ENCODE results near the gene RASGRP1. TPM values are rescaled to one million over a fixed set of nuclear protein-coding genes. Genes with fewer than 3 reads are reported as not detected.
A peak's percentile ranks its signal among the peaks of the same experiment; 100 is the strongest.

Gene RASGRP1
- total and polyA plus RNA-seq, 2 donors (not counting 1 experiment from before 2014, with no cell fraction given): 17.7 to 24.7 TPM

DNA sequence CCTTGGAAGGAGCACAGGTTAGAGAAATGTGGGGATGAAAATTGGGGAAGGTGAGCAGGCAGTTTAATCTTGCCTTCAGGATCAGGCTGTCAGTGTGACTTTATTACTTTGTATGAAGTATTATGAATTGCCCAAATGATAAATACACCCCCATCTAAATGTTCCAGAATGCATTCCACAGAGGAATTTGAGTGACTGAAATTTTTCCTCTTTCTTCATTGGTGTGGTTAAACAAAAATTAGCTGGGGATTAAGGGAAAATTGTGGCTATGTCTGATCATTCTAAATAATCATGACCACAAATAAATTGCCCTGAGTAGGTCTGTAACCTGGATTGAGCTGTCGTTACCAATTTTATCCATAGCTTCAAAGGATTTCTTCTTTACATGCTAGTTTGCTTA lies 77.2 kb downstream of the RASGRP1 start:
- Histone ChIP-seq H3K27ac (ENCODE audit: low read length in 2 of 2) (peak overlapping the region in 1 of 2 donors; percentile 2), H3K4me1 (ENCODE audit: control insufficient read depth in 2 of 2, insufficient read depth in 2 of 2, low read length in 2 of 2) (no peaks in the 10 kb centered on the region), H3K9ac (ENCODE audit: low read length) (no peak overlapping the region), H3K36me3 (replicated peaks in 1 of 2; ENCODE audit: control extremely low read depth in 1 of 2, control insufficient read depth in 1 of 2, extremely low read depth in 1 of 2, insufficient read depth in 2 of 2, low read length in 1 of 2) (peaks cover 8 to 11% of the 10 kb centered on the region in 2 experiments), H3K4me2 (replicated peaks; ENCODE audit: low read depth, low read length, poor library complexity, severe bottlenecking) (no peak overlapping the region), H3K9me3 (ENCODE audit: control extremely low read depth in 1 of 3, control insufficient read depth in 2 of 3, insufficient read depth in 1 of 3, low read length in 2 of 3) (no peaks in the 10 kb centered on the region), H3K27me3 (replicated peaks in 1 of 4; ENCODE audit: control extremely low read depth in 1 of 4, control insufficient read depth in 3 of 4, insufficient read depth in 4 of 4, low read length in 3 of 4) (no peaks in the 10 kb centered on the region), H3K79me2 (ENCODE audit: control insufficient read depth, insufficient read depth, low read length) (no peaks in the 10 kb centered on the region), H3K4me3 (ENCODE audit: control extremely low read depth in 1 of 5, extremely low read depth in 1 of 5, insufficient read depth in 1 of 5, low read depth in 2 of 5, low read length in 4 of 5) (no peak overlapping the region), H2AFZ (ENCODE audit: insufficient read depth, low read depth, low read length, poor library complexity, severe bottlenecking) (no peak overlapping the region), H4K20me1 (ENCODE audit: control insufficient read depth, insufficient read depth, low read length, poor library complexity, severe bottlenecking) (no peaks in the 10 kb centered on the region)
- intact Hi-C loops (cut with micrococcal nuclease): no loop called here
- Mint-ChIP-seq H3K4me3 (no peak overlapping the region), H3K4me1 (no peaks in the 10 kb centered on the region), H3K27ac (no peak overlapping the region), H3K9me3 (ENCODE audit: insufficient read depth) (no peaks in the 10 kb centered on the region), H3K27me3 (no peaks in the 10 kb centered on the region)
- ChIA-PET CTCF (interaction anchor here (0.7 to 0.8 kb wide), 3 partner anchors 47 to 212 kb away, joined by 3 to 4 read pairs (median 3); no protein-coding TSS in a partner anchor), POLR2A (no interaction called here)
- no peak for DNase-seq
- no CpG with 5 or more reads among the region's 1 CpG for WGBS (ENCODE audit: insufficient coverage)
- TF ChIP-seq, protein P1, sequence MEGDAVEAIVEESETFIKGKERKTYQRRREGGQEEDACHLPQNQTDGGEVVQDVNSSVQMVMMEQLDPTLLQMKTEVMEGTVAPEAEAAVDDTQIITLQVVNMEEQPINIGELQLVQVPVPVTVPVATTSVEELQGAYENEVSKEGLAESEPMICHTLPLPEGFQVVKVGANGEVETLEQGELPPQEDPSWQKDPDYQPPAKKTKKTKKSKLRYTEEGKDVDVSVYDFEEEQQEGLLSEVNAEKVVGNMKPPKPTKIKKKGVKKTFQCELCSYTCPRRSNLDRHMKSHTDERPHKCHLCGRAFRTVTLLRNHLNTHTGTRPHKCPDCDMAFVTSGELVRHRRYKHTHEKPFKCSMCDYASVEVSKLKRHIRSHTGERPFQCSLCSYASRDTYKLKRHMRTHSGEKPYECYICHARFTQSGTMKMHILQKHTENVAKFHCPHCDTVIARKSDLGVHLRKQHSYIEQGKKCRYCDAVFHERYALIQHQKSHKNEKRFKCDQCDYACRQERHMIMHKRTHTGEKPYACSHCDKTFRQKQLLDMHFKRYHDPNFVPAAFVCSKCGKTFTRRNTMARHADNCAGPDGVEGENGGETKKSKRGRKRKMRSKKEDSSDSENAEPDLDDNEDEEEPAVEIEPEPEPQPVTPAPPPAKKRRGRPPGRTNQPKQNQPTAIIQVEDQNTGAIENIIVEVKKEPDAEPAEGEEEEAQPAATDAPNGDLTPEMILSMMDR (IDR thresholded peaks at IDR 0.05): no peak
- no peak for TF ChIP-seq EZH2 (IDR thresholded peaks at IDR 0.05; ENCODE audit: borderline replicate concordance, insufficient read depth, low read depth, low read length, poor library complexity, severe bottlenecking)
- no peak for ATAC-seq (ENCODE audit: low read depth)

DNA sequence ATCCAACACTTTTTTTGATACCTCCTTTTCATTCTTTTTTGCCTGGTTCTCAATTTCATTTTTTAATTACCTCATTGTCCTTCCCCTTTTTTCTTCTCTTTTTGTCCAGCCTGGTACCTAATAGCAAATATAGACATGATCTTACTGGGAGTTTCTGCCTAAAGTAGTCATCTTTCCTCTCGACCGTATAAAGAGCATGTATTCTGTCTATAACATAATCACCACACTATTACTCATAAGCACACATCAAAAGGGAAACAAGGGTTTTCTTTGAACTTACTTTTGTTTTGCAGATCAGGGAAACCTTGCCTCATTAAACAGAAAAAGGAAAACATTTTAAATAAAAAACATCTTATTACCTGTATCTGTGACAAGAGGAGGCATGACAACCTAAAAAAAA lies 77.7 kb downstream of the RASGRP1 start:
- H3K27ac ChIP-seq (ENCODE audit: low read length in 2 of 2): peak overlapping the region in 1 of 2 donors; percentile 11
- no peaks in the 10 kb centered on the region for H3K79me2 ChIP-seq (ENCODE audit: control insufficient read depth, insufficient read depth, low read length)
- Mint-ChIP-seq H3K4me3 (no peak overlapping the region), H3K27me3 (no peaks in the 10 kb centered on the region), H3K4me1 (no peaks in the 10 kb centered on the region), H3K27ac (no peak overlapping the region), H3K9me3 (ENCODE audit: insufficient read depth) (no peaks in the 10 kb centered on the region)
- DNase-seq: no peak
- ChIA-PET CTCF (interaction anchor here (1.2 to 2.0 kb wide), 5 partner anchors 12 to 213 kb away, joined by 4 to 9 read pairs (median 5); no protein-coding TSS in a partner anchor), POLR2A (no interaction called here)
- H3K4me1 ChIP-seq (ENCODE audit: control insufficient read depth in 2 of 2, insufficient read depth in 2 of 2, low read length in 2 of 2): no peaks in the 10 kb centered on the region
- H3K36me3 ChIP-seq (replicated peaks in 1 of 2; ENCODE audit: control extremely low read depth in 1 of 2, control insufficient read depth in 1 of 2, extremely low read depth in 1 of 2, insufficient read depth in 2 of 2, low read length in 1 of 2): peaks cover 11 to 12% of the 10 kb centered on the region in 2 experiments
- no peak overlapping the region for H3K9ac ChIP-seq (ENCODE audit: low read length)
- no peak overlapping the region for H3K4me3 ChIP-seq (ENCODE audit: control extremely low read depth in 1 of 5, extremely low read depth in 1 of 5, insufficient read depth in 1 of 5, low read depth in 2 of 5, low read length in 4 of 5)
- no peak overlapping the region for H3K4me2 ChIP-seq (replicated peaks; ENCODE audit: low read depth, low read length, poor library complexity, severe bottlenecking)
- TF ChIP-seq, protein P1 (IDR thresholded peaks at IDR 0.05): no peak
- TF ChIP-seq EZH2 (IDR thresholded peaks at IDR 0.05; ENCODE audit: borderline replicate concordance, insufficient read depth, low read depth, low read length, poor library complexity, severe bottlenecking): no peak
- H2AFZ ChIP-seq (ENCODE audit: insufficient read depth, low read depth, low read length, poor library complexity, severe bottlenecking): no peak overlapping the region
- WGBS (ENCODE audit: insufficient coverage): no CpG with 5 or more reads among the region's 2 CpGs
- H3K27me3 ChIP-seq (replicated peaks in 1 of 4; ENCODE audit: control extremely low read depth in 1 of 4, control insufficient read depth in 3 of 4, insufficient read depth in 4 of 4, low read length in 3 of 4): no peaks in the 10 kb centered on the region
- intact Hi-C loops (cut with micrococcal nuclease): no loop called here
- H3K9me3 ChIP-seq (ENCODE audit: control extremely low read depth in 1 of 3, control insufficient read depth in 2 of 3, insufficient read depth in 1 of 3, low read length in 2 of 3): no peaks in the 10 kb centered on the region
- ATAC-seq (ENCODE audit: low read depth): no peak
- no peaks in the 10 kb centered on the region for H4K20me1 ChIP-seq (ENCODE audit: control insufficient read depth, insufficient read depth, low read length, poor library complexity, severe bottlenecking)

All from B cell (primary cell).